ENCODE data around the gene AP1G2. TPM values are rescaled to one million over a fixed set of nuclear protein-coding genes. Genes with fewer than 3 reads are reported as not detected.
A peak's percentile ranks its signal among the peaks of the same experiment; 100 is the strongest.

AP1G2 gene
- total RNA-seq, 3 donors from 2014 or later, result 86.9 to 113 (median 108) TPM

DNA sequence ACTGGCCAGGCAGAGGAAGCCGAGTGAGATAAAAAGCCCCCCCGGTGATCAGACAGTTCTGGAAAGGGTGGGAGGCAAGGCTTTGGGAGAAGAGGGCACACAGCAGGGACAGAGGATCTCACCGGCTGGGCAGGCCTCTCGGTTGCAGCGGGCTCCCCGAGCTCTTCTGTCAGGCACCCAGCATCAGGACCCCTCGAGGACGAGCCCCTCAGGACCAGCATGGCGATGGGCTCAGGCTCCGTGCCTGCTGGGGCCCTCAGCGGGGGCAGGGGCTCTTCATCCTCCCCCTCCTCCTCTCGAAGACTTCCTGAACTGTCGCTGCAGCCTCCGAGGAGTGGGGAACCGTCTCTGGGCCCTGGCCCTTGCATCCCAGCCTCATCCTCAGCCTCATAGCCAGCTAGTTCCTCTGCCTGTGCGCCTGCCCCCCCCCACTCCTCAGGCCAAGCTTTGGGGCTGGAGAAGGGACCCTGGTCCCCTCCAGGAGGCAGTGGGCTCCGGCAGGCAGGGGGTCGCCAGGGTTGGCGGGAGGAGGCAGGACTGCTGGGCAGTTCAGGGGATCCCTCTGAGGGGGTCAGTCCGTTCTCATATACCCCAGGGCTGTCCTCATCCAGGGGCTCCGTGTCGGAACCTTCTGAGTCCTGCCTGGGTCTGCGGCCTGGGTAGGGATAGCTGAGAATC, 3.4 kb upstream of the AP1G2 start:
- ATAC-seq (no peak), DNase-seq (no peak)
- H3K4me3 Mint-ChIP-seq, result no peak overlapping the region
- no peaks in the 10 kb centered on the region for H3K36me3 Mint-ChIP-seq (ENCODE audit: insufficient read depth)
- peaks cover 22% of the 10 kb centered on the region for H3K4me1 Mint-ChIP-seq (ENCODE audit: low read depth)
- peaks cover 10% of the 10 kb centered on the region for H3K27me3 Mint-ChIP-seq (ENCODE audit: low read depth)
- H3K9me3 Mint-ChIP-seq, result no peaks in the 10 kb centered on the region

DNA sequence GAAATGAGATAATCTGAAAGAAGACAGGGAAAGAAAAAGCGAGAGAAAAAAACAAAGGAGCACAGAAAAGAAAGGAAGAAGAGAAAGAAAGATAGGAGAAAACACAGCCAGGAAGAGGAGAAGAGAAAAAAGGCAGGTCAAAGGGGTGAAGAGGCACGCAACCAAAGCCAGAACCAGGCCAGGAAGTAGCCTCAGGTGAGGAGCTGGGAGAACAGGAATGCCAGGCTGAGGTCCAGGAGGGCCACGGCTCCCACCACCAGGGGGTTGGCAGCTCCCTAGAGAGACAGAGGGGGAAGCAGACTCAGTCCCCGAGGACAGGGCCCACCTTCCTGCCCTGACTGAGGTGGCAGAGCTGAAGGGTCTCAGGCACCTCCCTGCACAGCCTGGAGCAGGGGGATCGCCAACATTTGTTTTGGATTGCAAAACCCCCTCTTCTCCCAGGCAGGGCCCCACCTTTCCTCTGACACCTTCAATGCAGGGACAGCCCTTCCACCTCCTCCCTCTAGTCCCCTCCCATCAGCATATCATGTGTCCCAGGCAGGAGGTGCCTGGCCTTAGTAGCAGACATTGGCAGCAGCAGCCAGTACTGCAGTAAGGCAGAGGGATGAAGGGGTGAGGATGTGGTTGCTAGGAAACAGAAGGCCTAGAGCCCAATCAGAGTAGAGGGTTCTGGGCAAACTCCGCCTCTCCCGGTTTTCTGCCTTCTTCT, 2.0 kb upstream of the AP1G2 start:
- Mint-ChIP-seq H3K4me1 (ENCODE audit: low read depth) (peaks cover 24% of the 10 kb centered on the region), H3K27me3 (ENCODE audit: low read depth) (peaks cover 3% of the 10 kb centered on the region), H3K9me3 (no peaks in the 10 kb centered on the region), H3K4me3 (no peak overlapping the region), H3K36me3 (ENCODE audit: insufficient read depth) (peaks cover 5% of the 10 kb centered on the region)
- no peak for DNase-seq
- ATAC-seq, result no peak

DNA sequence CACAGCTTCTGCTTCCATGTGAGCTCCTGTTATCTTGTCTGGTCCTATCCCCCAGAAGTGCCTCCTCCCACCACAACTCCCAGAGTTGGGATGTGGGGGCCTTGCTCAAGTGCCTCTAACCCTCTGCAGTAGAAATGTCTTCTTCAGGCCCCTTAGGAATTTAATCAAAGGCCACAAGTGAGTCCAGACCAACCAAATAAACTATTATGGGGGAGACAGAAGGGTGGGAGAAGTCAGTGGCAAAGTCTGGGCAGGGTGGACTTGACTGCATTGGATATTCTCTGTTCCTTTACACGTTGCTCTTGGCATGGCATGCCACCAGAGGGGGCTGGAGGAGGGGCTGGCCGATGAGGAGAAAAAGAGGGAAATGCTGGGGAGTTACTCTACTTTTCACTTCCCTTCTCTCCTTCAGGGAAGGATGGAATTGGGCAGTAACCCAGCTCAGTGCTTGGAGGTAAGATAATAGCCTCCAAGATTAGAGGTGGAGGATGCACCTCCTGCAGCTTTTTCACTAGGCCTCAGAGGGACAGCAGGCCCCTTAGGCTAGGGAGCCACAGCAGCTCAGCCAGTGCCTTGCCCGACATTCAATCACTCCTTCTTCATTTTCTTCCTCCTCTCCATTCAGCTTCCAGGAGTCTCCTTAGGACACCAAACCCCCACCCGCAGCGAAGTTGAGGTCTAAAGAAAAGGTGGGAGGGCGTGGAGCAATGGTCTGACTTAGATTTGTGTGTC, 1.2 kb upstream of the AP1G2 start:
- H3K4me3 Mint-ChIP-seq, result peak overlapping the region; percentile 100
- no peak for ATAC-seq

DNA sequence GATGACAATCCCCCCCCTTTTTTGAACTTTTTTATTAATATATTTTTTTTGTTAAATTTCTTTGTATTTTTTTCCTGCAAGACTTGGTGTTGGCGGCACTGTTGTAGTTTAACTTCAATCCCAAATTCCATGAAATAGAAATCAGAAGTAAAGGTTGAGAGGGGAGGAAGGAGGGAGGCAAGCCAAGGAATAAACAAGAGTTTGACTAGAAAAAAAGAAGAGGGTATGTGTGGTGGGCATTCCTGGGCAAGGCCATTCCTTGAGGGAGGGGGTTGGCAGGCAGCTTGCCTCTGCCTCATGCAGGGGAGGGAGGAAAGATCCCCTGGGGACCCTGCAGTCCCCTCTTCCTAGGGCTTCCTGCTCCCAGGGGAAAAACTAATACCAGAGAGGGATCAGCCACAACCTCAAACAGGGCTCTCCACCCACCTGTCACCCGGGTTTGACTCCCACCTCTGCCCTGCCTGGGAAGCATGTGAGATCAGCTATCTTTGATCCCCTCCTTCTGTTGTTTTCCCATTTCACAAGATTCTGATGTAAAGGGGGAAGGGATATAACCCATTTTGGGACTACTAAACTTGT, 519 bp upstream of the AP1G2 start:
- Mint-ChIP-seq H3K9me3 (no peaks in the 10 kb centered on the region), H3K4me1 (ENCODE audit: low read depth) (peaks cover 27% of the 10 kb centered on the region), H3K4me3 (peak overlapping the region; percentile 100), H3K27me3 (ENCODE audit: low read depth) (peaks cover 3% of the 10 kb centered on the region), H3K36me3 (ENCODE audit: insufficient read depth) (peaks cover 10% of the 10 kb centered on the region)
- no peak for ATAC-seq
- no peak for DNase-seq

More for the DNA sequence above, 1.2 kb upstream of the AP1G2 start:
- no peak for DNase-seq
- Mint-ChIP-seq H3K9me3 (no peaks in the 10 kb centered on the region), H3K4me1 (ENCODE audit: low read depth) (peaks cover 26% of the 10 kb centered on the region), H3K27me3 (ENCODE audit: low read depth) (peaks cover 3% of the 10 kb centered on the region), H3K36me3 (ENCODE audit: insufficient read depth) (peaks cover 9% of the 10 kb centered on the region)

DNA sequence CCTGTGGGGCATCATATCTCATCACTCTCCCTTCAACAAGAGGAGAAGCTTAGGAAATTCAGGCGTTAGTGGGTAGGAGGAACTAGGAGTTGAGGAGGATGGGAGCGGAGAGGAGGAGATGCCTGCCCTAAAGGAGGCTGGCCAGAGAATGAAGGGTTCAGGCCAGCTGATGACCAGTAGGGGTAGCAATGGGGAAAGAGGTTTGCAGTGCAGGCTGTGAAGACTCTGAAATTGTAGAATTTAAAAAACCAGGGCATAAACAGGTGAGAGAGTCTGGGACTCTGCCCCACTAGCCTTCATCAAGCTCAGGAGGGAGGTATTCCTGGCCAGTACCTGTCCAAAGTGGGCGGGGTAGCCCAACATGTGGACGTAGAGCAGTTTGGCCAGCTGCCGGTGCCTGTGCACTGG, 809 bp downstream of the AP1G2 start:
- ATAC-seq (no peak), DNase-seq (no peak)
- peaks cover 31% of the 10 kb centered on the region for H3K4me1 Mint-ChIP-seq (ENCODE audit: low read depth)
- peaks cover 17% of the 10 kb centered on the region for H3K36me3 Mint-ChIP-seq (ENCODE audit: insufficient read depth)
- no peaks in the 10 kb centered on the region for H3K27me3 Mint-ChIP-seq (ENCODE audit: low read depth)
- peak overlapping the region; percentile 100 for H3K4me3 Mint-ChIP-seq
- H3K9me3 Mint-ChIP-seq, result no peaks in the 10 kb centered on the region

DNA sequence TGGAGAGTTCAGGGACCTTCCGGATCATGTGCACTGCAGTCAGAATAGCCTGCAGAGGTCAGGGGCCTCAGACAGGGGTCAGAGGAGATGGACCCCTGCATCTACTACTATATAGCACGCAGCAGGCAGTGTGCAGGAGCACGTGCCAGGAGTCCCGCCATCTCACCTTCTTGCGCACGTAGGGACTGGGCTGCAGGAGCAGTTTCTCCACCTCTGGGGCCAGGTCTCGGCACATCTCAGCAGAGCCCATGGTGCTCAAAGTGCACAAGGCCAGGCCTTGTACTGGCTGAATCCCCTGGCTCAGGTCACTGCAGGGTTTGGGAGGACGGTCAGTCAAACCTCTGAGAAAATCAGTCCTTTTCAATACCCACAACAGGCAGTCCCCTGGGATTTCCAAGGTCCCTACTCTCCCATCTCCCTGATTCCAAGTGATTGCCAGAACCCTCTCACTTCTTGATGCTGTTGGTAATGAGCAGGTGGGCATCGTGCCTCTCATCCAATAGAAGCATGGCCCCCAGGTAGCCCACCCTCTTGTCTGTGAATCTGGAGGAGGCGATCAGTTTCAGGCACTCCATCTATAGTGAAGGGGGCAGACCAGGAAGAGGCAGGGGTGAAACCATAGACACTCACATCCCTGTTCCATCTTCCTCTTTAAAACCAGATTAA, 1.3 kb downstream of the AP1G2 start:
- ATAC-seq (no peak), DNase-seq (no peak)
- Mint-ChIP-seq H3K9me3 (no peaks in the 10 kb centered on the region), H3K27me3 (ENCODE audit: low read depth) (no peaks in the 10 kb centered on the region), H3K4me3 (peak overlapping the region; percentile 100), H3K36me3 (ENCODE audit: insufficient read depth) (peaks cover 21% of the 10 kb centered on the region), H3K4me1 (ENCODE audit: low read depth) (peaks cover 31% of the 10 kb centered on the region)

DNA sequence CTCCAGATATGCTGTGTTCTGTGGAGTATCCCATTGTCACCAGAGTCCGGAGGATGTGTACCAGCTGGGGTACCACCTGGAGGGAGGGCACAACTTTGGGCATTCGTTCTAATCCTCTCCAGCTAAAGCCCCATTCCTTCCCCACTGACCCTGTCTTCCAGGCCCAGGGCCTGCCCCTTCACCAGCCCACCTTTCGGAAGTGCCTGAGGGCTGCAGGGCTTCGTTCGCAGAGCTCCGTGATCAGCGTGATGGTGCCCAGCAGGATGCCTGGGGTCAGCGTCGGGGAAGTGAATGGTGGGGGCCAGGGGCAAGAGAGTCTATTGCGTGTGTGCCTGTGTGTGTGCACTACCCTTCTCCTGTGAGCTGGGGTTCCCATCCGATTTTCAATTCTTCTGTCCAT, 2.0 kb downstream of the AP1G2 start:
- H3K4me3 Mint-ChIP-seq, result peak overlapping the region; percentile 51
- H3K27me3 Mint-ChIP-seq (ENCODE audit: low read depth), result no peaks in the 10 kb centered on the region

DNA sequence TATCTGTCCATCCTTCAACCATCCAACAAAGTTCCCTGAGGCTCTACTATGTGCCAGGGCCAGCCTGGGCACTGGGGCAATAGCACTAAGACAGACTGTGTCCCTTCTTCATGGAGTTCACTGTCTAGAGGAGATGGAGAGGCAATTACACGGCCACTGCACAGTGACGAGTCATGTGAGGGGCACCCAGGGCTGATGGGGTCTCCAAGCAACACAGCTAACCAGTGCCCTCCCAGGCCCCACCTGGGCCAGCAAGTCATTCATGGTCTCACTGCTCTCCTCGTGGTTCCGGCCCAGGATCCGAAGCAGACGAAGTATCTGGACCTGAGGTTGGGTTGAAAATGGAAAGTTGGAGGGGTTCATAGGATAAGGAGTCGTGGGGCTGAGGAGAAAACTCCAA, 2.7 kb downstream of the AP1G2 start:
- ATAC-seq (no peak), DNase-seq (no peak)
- no peaks in the 10 kb centered on the region for H3K27me3 Mint-ChIP-seq (ENCODE audit: low read depth)
- H3K4me3 Mint-ChIP-seq, result no peak overlapping the region
- no peaks in the 10 kb centered on the region for H3K9me3 Mint-ChIP-seq
- peaks cover 29% of the 10 kb centered on the region for H3K36me3 Mint-ChIP-seq (ENCODE audit: insufficient read depth)
- peaks cover 32% of the 10 kb centered on the region for H3K4me1 Mint-ChIP-seq (ENCODE audit: low read depth)

More for the DNA sequence above, 2.0 kb downstream of the AP1G2 start:
- Mint-ChIP-seq H3K4me1 (ENCODE audit: low read depth) (peaks cover 31% of the 10 kb centered on the region), H3K36me3 (ENCODE audit: insufficient read depth) (peaks cover 24% of the 10 kb centered on the region), H3K9me3 (no peaks in the 10 kb centered on the region)
- ATAC-seq, result no peak
- no peak for DNase-seq

DNA sequence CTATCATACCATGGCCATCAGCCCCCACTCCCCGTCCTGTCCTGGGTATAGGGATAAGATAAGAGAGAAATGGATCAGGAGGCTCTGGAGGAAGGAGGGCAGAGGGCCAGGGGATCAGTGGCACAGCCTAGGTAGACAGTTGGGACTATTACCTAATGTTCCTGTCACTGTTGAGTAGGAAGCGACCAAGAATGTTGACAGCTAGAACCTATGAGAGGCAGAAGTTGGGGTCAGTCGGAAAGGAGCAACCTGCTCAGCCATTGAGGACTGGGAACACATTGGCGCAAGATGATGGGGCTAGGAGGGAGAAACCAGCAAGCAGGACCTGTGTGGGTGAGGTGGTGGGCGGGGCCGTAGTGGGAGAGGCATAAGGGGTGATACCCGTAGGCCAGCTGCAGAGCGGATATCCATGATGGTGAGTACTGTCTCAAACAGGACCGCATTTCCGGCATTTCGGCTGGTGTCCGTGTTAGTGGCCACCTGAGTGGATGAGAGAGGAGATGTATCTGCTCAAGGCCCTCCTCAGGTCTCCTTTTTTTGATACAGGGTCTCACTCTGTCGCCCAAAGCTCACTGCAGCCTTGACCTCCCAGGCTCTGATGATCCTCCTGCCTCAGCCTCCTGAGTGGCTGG, 3.3 kb downstream of the AP1G2 start:
- Mint-ChIP-seq H3K36me3 (ENCODE audit: insufficient read depth) (peaks cover 31% of the 10 kb centered on the region), H3K27me3 (ENCODE audit: low read depth) (no peaks in the 10 kb centered on the region), H3K9me3 (no peaks in the 10 kb centered on the region), H3K4me3 (no peak overlapping the region), H3K4me1 (ENCODE audit: low read depth) (peaks cover 34% of the 10 kb centered on the region)
- ATAC-seq (no peak), DNase-seq (no peak)

DNA sequence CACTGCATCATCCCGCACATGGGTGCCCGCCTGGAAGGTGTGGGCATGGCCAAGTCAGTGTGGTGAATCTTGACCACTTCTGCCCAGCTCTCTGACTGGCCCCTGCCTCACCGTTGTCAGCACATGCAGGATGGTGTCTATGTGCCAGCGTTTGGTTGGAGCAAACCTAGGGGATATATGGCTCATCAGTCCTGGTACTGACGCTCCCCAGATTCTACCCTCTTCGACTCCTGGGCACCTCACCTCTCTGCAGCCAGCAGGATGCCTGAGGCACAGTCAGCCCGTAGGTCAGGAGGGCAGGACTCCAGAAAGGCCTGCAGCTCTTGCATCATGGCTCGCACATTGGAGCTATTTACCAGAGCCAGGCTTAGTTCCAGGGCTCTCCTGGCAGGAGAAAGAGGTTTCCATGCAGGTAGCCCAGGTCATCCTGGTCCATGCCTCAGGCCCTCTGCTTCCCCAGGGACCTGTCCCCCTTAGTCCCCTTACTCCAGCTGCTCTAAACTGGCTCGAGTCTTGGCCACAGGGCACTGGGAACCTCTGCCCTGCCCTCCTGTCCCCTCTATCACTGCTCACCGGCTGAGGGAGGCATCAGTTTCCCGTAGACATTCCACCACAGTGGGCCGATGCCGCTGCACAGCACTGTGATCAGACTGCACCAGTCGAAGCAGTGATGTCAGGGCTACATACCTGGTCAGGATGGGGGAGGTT, 4.0 kb downstream of the AP1G2 start:
- Mint-ChIP-seq H3K27me3 (ENCODE audit: low read depth) (no peaks in the 10 kb centered on the region), H3K4me3 (no peak overlapping the region)

DNA sequence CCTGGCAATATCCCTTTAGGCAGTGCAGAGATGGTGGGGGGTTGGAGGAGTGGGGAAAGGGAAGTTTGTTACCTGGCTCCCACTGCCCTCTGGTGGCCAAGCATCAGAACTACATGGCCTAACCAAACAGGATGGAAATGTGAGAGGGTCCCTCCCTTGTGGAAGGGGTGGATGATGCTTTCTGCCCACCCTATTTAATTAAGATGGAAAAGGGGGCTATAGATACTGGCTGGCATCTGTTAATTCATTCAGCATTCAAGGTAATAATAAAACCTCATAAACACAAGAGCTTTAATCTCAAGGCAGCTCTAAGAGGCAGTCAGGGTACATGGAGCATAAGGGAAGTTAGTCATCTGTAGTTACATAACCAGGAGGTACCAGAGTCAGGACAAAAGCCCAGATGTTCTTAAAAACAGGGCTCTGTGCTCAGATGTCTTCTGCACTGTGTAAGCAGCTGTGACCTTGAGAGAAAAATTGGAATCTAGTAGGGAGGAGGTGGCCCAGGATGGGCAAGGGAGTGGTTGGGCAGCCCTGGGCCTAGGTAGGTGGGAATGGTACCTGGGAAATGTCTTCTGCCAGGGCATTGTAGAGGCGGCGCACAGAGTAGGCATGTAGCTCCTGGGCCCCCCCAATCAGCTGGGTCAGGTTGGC, 4.6 kb downstream of the AP1G2 start:
- no peak overlapping the region for H3K4me3 Mint-ChIP-seq
- H3K4me1 Mint-ChIP-seq (ENCODE audit: low read depth), result peaks cover 25% of the 10 kb centered on the region
- no peaks in the 10 kb centered on the region for H3K27me3 Mint-ChIP-seq (ENCODE audit: low read depth)
- DNase-seq (peak; percentile 60), ATAC-seq (no peak)
- H3K9me3 Mint-ChIP-seq, result no peaks in the 10 kb centered on the region
- peaks cover 33% of the 10 kb centered on the region for H3K36me3 Mint-ChIP-seq (ENCODE audit: insufficient read depth)

More for the DNA sequence above, 4.0 kb downstream of the AP1G2 start:
- ATAC-seq (no peak), DNase-seq (no peak)
- Mint-ChIP-seq H3K4me1 (ENCODE audit: low read depth) (peaks cover 30% of the 10 kb centered on the region), H3K36me3 (ENCODE audit: insufficient read depth) (peaks cover 31% of the 10 kb centered on the region), H3K9me3 (no peaks in the 10 kb centered on the region)

DNA sequence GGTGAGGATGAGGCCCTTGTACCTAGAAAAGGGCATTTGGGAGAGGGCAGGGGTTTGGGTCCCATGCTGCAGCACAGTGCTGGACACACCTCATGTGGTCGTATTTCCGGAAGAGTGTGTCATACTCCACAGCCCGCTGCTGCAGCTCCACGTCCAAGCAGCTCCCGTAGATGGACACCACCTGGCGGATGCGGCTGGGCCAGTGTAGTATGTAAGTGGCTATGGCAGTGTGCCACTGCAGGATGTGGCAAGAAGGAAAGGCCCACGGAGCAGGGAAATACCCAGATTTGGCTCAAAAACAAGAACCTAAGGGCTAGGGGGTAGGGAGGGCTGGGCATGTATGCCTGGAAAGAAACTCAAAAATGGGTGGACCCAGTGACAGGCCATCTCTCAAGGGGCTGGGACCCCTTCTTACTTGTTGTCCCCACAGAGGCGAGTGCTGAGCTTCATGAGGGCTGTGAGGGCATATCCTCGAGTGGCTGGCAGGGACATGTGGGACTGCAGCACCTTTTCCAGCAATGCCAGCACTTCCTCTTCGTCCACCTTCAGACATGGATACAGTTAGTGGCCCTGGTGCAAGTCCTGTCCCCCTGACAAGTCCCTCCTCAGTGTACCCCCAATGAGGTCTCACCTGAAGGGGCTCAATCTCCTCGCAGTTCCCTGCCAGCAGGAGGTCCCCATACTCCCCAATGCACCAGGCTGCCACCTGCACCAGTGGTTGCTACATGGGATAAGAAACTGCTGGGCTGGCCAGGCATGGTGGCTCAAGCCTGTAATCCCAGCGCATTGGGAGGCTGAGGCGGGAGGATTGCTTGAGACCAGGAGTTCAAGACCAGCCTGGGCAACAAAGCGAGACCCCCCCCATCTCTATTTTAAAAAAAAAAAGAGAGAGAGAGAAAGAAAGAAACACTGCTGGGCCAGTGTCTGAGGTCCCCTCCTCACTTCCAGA, 5.4 kb downstream of the AP1G2 start:
- no peaks in the 10 kb centered on the region for H3K27me3 Mint-ChIP-seq (ENCODE audit: low read depth)
- no peaks in the 10 kb centered on the region for H3K9me3 Mint-ChIP-seq
- no peak for DNase-seq
- no peak for ATAC-seq
- H3K4me1 Mint-ChIP-seq (ENCODE audit: low read depth), result peaks cover 25% of the 10 kb centered on the region
- no peak overlapping the region for H3K4me3 Mint-ChIP-seq
- peaks cover 37% of the 10 kb centered on the region for H3K36me3 Mint-ChIP-seq (ENCODE audit: insufficient read depth)
